Kidney epithelial cell (primary cell): ENCODE data around the gene HAPSTR1. TPM values are rescaled to one million over a fixed set of nuclear protein-coding genes. Genes with fewer than 3 reads are reported as not detected.

Source experiments
- DNase-seq: peaks from one replicate; pipeline ENCODE4 v3.0.0-alpha.2; 2010; ENCODE audit warnings: low read depth
- H3K27me3 ChIP-seq: 2 replicates; pipeline ENCODE4 v1.6.0; 2011; ENCODE audit warnings: low read length; ENCODE audit not compliant: control insufficient read depth, insufficient read depth
- H3K36me3 ChIP-seq: 2 replicates; pipeline ENCODE4 v1.5.1; 2011; ENCODE audit warnings: low read length; ENCODE audit not compliant: control insufficient read depth, insufficient read depth
- H3K4me3 ChIP-seq: 2 replicates; pipeline ENCODE4 v1.5.1; 2011; ENCODE audit warnings: low read depth, mild to moderate bottlenecking, control low read depth, low read length
- CTCF ChIP-seq: IDR thresholded peaks from 2 replicates; pipeline ENCODE4 v1.5.1; 2011; ENCODE audit warnings: mild to moderate bottlenecking, moderate library complexity, low read length, control low read depth, inconsistent platforms; ENCODE audit not compliant: insufficient read depth, poor library complexity, severe bottlenecking
- total RNA-seq: library from RNA; depleted of rRNA; stranded (reverse); fragments of >200 nt; gene quantifications from 2 replicates; pipeline ENCODE4 v1.2.3, GENCODE V29; 2015

The HAPSTR1 gene
- total RNA-seq, 1 donor from 2014 or later, result 78.2 TPM

DNA sequence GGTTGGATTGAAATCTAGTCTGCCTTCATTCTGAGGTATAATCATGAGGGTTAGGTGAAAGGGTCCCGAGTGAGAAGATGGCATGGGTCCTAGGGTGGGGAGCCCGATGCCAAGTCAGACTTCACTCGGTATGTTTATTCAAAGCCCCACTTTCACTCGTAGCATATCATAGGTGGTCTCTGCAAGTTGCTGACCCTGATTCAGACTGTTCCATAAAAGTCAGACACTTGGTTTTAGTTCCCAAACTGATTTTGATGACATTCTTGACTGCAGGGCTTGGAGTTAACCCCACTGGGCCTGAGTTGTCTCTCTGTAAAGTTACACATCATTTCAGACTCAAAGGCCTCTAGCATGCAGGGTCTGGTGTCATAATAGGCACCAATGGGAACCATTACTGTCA lies 17.8 kb downstream of the HAPSTR1 start:
- H3K4me3 ChIP-seq, result no peak overlapping the region
- peaks cover 1% of the 10 kb centered on the region for H3K36me3 ChIP-seq
- H3K27me3 ChIP-seq, result no peaks in the 10 kb centered on the region
- no peak for TF ChIP-seq CTCF
- no peak for DNase-seq

GRCh38 chr16:9112166-9112843 lies 20.9 kb downstream of the HAPSTR1 start:
- Histone ChIP-seq H3K4me3 (no peak overlapping the region), H3K27me3 (no peaks in the 10 kb centered on the region), H3K36me3 (peaks cover 1% of the 10 kb centered on the region)
- DNase-seq, result no peak
- no peak for TF ChIP-seq CTCF

GRCh38 chr16:9112844-9113186 lies 21.4 kb downstream of the HAPSTR1 start:
- TF ChIP-seq CTCF, result no peak
- Histone ChIP-seq H3K27me3 (no peaks in the 10 kb centered on the region), H3K4me3 (no peak overlapping the region), H3K36me3 (no peaks in the 10 kb centered on the region)
- DNase-seq, result no peak

GRCh38 chr16:9113707-9114106 lies 22.3 kb downstream of the HAPSTR1 start:
- Histone ChIP-seq H3K27me3 (no peaks in the 10 kb centered on the region), H3K4me3 (no peak overlapping the region), H3K36me3 (no peaks in the 10 kb centered on the region)
- no peak for DNase-seq
- TF ChIP-seq CTCF, result no peak

GRCh38 chr16:9114112-9114511 lies 22.7 kb downstream of the HAPSTR1 start:
- no peak for TF ChIP-seq CTCF

DNA sequence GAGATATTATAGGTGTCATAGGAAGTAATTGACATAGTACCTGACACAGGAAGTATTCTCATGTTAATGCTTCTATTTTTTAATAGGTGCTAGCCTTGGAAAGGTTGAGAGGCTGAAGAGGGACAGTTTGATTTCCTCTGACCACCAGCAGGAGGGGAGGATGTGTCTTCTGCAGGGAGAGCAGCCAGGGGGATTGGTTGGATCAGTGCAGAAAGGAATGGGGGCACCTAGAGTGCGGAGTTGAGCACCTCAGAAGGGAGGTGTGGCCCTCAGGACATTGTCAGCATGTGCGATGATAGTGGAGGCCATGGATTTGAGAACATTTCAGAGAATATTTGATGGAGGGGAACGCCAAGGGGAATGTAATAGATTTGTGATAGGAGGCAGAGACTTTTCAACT lies 23.4 kb downstream of the HAPSTR1 start:
- H3K36me3 ChIP-seq, result no peaks in the 10 kb centered on the region
- DNase-seq, result no peak
- TF ChIP-seq CTCF, result no peak

More at GRCh38 chr16:9114112-9114511, 22.7 kb downstream of the HAPSTR1 start:
- Histone ChIP-seq H3K27me3 (no peaks in the 10 kb centered on the region), H3K36me3 (no peaks in the 10 kb centered on the region), H3K4me3 (no peak overlapping the region)
- DNase-seq, result no peak

More for the DNA sequence above, 23.4 kb downstream of the HAPSTR1 start:
- Histone ChIP-seq H3K4me3 (no peak overlapping the region), H3K27me3 (no peaks in the 10 kb centered on the region)
